Neural progenitor cell (in vitro differentiated cells): Measurements from ENCODE around the gene BFSP1. TPM values are rescaled to one million over a fixed set of nuclear protein-coding genes. Genes with fewer than 3 reads are reported as not detected.

ENCODE experiments used
- DNase-seq: peaks from one replicate; pipeline ENCODE4 v3.0.0-alpha.2; 2016; ENCODE audit warnings: low spot score
- H2AFZ ChIP-seq: fragments of 200-600 bp; sonication (generic); replicated peaks from 2 replicates; pipeline ENCODE4 v1.6.1; 2016; ENCODE audit warnings: antibody characterized with exemption
- H3F3A ChIP-seq: fragments of 200-600 bp; sonication (generic); 2 replicates; pipeline ENCODE4 v1.6.1; 2016; ENCODE audit warnings: antibody characterized with exemption, low read depth
- H3K27ac ChIP-seq: fragments of 200-600 bp; sonication (generic); 2 replicates; pipeline ENCODE4 v1.5.1; 2016; ENCODE audit warnings: mild to moderate bottlenecking
- H3K27me3 ChIP-seq: fragments of 200-600 bp; sonication (generic); 2 replicates; pipeline ENCODE4 v1.6.1; 2016; ENCODE audit warnings: mild to moderate bottlenecking, moderate library complexity
- H3K36me3 ChIP-seq: fragments of 200-600 bp; sonication (generic); 2 replicates; pipeline ENCODE4 v1.5.1; 2016
- H3K4me1 ChIP-seq: fragments of 200-600 bp; sonication (generic); 2 replicates; pipeline ENCODE4 v1.6.1; 2016; ENCODE audit warnings: mixed run types
- H3K4me2 ChIP-seq: fragments of 200-600 bp; sonication (generic); 2 replicates; pipeline ENCODE4 v1.6.1; 2016
- H3K4me3 ChIP-seq: fragments of 200-600 bp; sonication (generic); 2 replicates; pipeline ENCODE4 v1.5.1; 2016
- H3K79me2 ChIP-seq: fragments of 200-600 bp; sonication (generic); 2 replicates; pipeline ENCODE4 v1.6.1; 2016; ENCODE audit warnings: low read depth
- H3K9ac ChIP-seq: fragments of 200-600 bp; sonication (generic); 2 replicates; pipeline ENCODE4 v1.6.1; 2016
- H3K9me3 ChIP-seq: fragments of 200-600 bp; sonication (generic); 2 replicates; pipeline ENCODE4 v1.5.1; 2016; ENCODE audit warnings: low read depth
- H4K20me1 ChIP-seq: fragments of 200-600 bp; sonication (generic); 2 replicates; pipeline ENCODE4 v1.6.1; 2016; ENCODE audit warnings: low read depth
- H3K27ac Mint-ChIP-seq: 3 replicates; pipeline ENCODE4 v1.8.0; 2021; ENCODE audit warnings: mixed read lengths
- H3K27me3 Mint-ChIP-seq: 2 replicates; pipeline ENCODE4 v1.8.0; 2022; ENCODE audit warnings: low read depth, mild to moderate bottlenecking, inconsistent platforms, moderate library complexity, mixed read lengths; ENCODE audit not compliant: insufficient read depth
- H3K36me3 Mint-ChIP-seq: 3 replicates; pipeline ENCODE4 v1.8.0; 2021; ENCODE audit warnings: mixed read lengths
- H3K4me1 Mint-ChIP-seq: 3 replicates; pipeline ENCODE4 v1.8.0; 2021; ENCODE audit warnings: mixed read lengths
- H3K4me3 Mint-ChIP-seq: 3 replicates; pipeline ENCODE4 v1.8.0; 2021; ENCODE audit warnings: mild to moderate bottlenecking, moderate library complexity, mixed read lengths
- H3K9me3 Mint-ChIP-seq: 3 replicates; pipeline ENCODE4 v1.8.0; 2020; ENCODE audit warnings: mixed read lengths
- CTCF ChIP-seq: fragments of 200-600 bp; sonication (generic); IDR thresholded peaks from 2 replicates; pipeline ENCODE4 v1.5.1; 2017; ENCODE audit warnings: antibody characterized with exemption, mild to moderate bottlenecking
- EZH2 ChIP-seq: fragments of 200-600 bp; sonication (generic); IDR thresholded peaks from 2 replicates; pipeline ENCODE4 v1.6.1; 2017; ENCODE audit warnings: antibody characterized with exemption, mild to moderate bottlenecking, moderate library complexity
- EZH2phosphoT487 ChIP-seq: fragments of 200-600 bp; sonication (generic); IDR thresholded peaks from 2 replicates; pipeline ENCODE4 v1.6.1; 2017; ENCODE audit warnings: antibody characterized with exemption
- total RNA-seq: library from RNA; depleted of rRNA; stranded (reverse); fragments of >200 nt; gene quantifications from 2 replicates; pipeline ENCODE4 v1.2.3, GENCODE V29; 2015; ENCODE audit warnings: low replicate concordance

BFSP1 gene
- total RNA-seq, 1 donor from 2014 or later, result not detected

DNA sequence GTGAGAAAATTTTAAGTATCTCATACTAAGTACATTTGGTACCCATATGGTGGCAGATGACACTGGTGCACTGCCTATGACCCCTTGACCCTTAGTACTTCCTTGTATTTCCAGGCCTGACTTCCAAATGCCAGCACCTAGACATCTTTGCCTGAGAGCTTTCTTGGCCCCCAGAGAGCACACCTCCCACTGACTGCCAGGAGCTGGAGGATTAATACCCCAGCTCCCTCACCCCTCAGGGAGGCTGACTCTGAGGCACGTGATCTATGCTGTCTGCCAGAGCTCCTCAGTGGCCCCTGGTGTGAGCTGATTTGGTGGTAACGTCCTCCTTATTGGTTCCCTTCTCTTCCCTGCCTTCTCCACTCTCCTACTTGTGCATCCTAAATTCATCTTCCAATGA is 38.0 kb downstream of the BFSP1 start:
- Mint-ChIP-seq H3K9me3 (no peaks in the 10 kb centered on the region), H3K36me3 (peaks cover 1% of the 10 kb centered on the region), H3K4me3 (no peak overlapping the region), H3K27ac (peak overlapping the region; percentile 39), H3K4me1 (no peaks in the 10 kb centered on the region), H3K27me3 (peaks cover 10% of the 10 kb centered on the region)
- Histone ChIP-seq H3K27ac (no peak overlapping the region), H3K4me2 (no peak overlapping the region), H3K27me3 (no peaks in the 10 kb centered on the region), H2AFZ (no peak overlapping the region), H3K36me3 (no peaks in the 10 kb centered on the region), H3F3A (no peaks in the 10 kb centered on the region), H3K4me3 (no peak overlapping the region), H3K4me1 (no peaks in the 10 kb centered on the region), H3K79me2 (no peaks in the 10 kb centered on the region), H3K9ac (no peak overlapping the region), H4K20me1 (no peaks in the 10 kb centered on the region), H3K9me3 (no peaks in the 10 kb centered on the region)
- no peak for DNase-seq
- no peak for TF ChIP-seq EZH2phosphoT487
- TF ChIP-seq CTCF, result no peak
- no peak for TF ChIP-seq EZH2

GRCh38 chr20:17491488-17491887 is 39.7 kb downstream of the BFSP1 start:
- H3K79me2 ChIP-seq, result no peaks in the 10 kb centered on the region
- no peak for DNase-seq
- Mint-ChIP-seq H3K27ac (no peak overlapping the region), H3K27me3 (peaks cover 7% of the 10 kb centered on the region), H3K4me1 (no peaks in the 10 kb centered on the region), H3K9me3 (no peaks in the 10 kb centered on the region), H3K36me3 (peaks cover 1% of the 10 kb centered on the region), H3K4me3 (no peak overlapping the region)
- no peak overlapping the region for H3K27ac ChIP-seq
- no peaks in the 10 kb centered on the region for H3K27me3 ChIP-seq
- no peak overlapping the region for H3K9ac ChIP-seq
- no peaks in the 10 kb centered on the region for H3K4me1 ChIP-seq
- no peaks in the 10 kb centered on the region for H3K9me3 ChIP-seq
- no peaks in the 10 kb centered on the region for H3K36me3 ChIP-seq
- no peak overlapping the region for H2AFZ ChIP-seq
- no peak overlapping the region for H3K4me3 ChIP-seq
- no peaks in the 10 kb centered on the region for H4K20me1 ChIP-seq
- H3F3A ChIP-seq, result no peaks in the 10 kb centered on the region
- no peak overlapping the region for H3K4me2 ChIP-seq
- TF ChIP-seq EZH2phosphoT487 (no peak), EZH2 (no peak), CTCF (no peak)

GRCh38 chr20:17491041-17491440 is 40.1 kb downstream of the BFSP1 start:
- no peak for DNase-seq
- Histone ChIP-seq H3K4me3 (no peak overlapping the region), H3K36me3 (no peaks in the 10 kb centered on the region), H3K4me1 (no peaks in the 10 kb centered on the region), H3K27me3 (no peaks in the 10 kb centered on the region), H3K9me3 (no peaks in the 10 kb centered on the region), H3K79me2 (no peaks in the 10 kb centered on the region), H3K27ac (no peak overlapping the region), H4K20me1 (no peaks in the 10 kb centered on the region), H3F3A (no peaks in the 10 kb centered on the region), H2AFZ (no peak overlapping the region), H3K4me2 (no peak overlapping the region), H3K9ac (no peak overlapping the region)
- Mint-ChIP-seq H3K27me3 (peaks cover 7% of the 10 kb centered on the region), H3K9me3 (no peaks in the 10 kb centered on the region), H3K4me3 (no peak overlapping the region), H3K36me3 (peaks cover 1% of the 10 kb centered on the region), H3K4me1 (no peaks in the 10 kb centered on the region), H3K27ac (no peak overlapping the region)
- no peak for TF ChIP-seq CTCF
- TF ChIP-seq EZH2, result no peak
- TF ChIP-seq EZH2phosphoT487, result no peak

GRCh38 chr20:17490501-17490900 is 40.7 kb downstream of the BFSP1 start:
- Histone ChIP-seq H3K27ac (no peak overlapping the region), H3K79me2 (no peaks in the 10 kb centered on the region), H3K4me2 (no peak overlapping the region), H4K20me1 (no peaks in the 10 kb centered on the region), H3K9me3 (no peaks in the 10 kb centered on the region), H3F3A (no peaks in the 10 kb centered on the region), H3K36me3 (no peaks in the 10 kb centered on the region), H3K4me1 (no peaks in the 10 kb centered on the region), H3K9ac (no peak overlapping the region), H3K4me3 (no peak overlapping the region), H3K27me3 (no peaks in the 10 kb centered on the region), H2AFZ (no peak overlapping the region)
- Mint-ChIP-seq H3K27me3 (peaks cover 7% of the 10 kb centered on the region), H3K9me3 (no peaks in the 10 kb centered on the region), H3K36me3 (peaks cover 1% of the 10 kb centered on the region), H3K4me3 (no peak overlapping the region), H3K27ac (no peak overlapping the region), H3K4me1 (no peaks in the 10 kb centered on the region)
- no peak for DNase-seq
- no peak for TF ChIP-seq EZH2
- TF ChIP-seq EZH2phosphoT487, result no peak
- no peak for TF ChIP-seq CTCF
